ENCODE measurements around the gene FOSL1. TPM values are rescaled to one million over a fixed set of nuclear protein-coding genes. Genes with fewer than 3 reads are reported as not detected.

Gene FOSL1
- total and polyA plus RNA-seq, 2 of the 13 experiments (the other 11 are each of a cell fraction or from before 2014, with no cell fraction given) = 4.0 to 4.1 TPM

- peak; percentile 47; the same call in 1 of the 2 replicates for TF ChIP-seq SALL1 (CRISPR knock-in tag; IDR thresholded peaks at IDR 0.05)
- TF ChIP-seq LCORL (IDR thresholded peaks at IDR 0.05) = no peak
- no peak for TF ChIP-seq LCORL (CRISPR knock-in tag; IDR thresholded peaks at IDR 0.05)
- TF ChIP-seq YEATS4 (CRISPR knock-in tag; IDR thresholded peaks at IDR 0.05; ENCODE audit: borderline replicate concordance) = peak; percentile 40; the same call in 1 of the 2 replicates
- TF ChIP-seq ZNF724P (CRISPR knock-in tag; IDR thresholded peaks at IDR 0.05; ENCODE audit: borderline replicate concordance) = 0 out of 2 replicates have a peak, but pooled peaks have one; percentile 20
- TF ChIP-seq IRF2 (CRISPR knock-in tag; IDR thresholded peaks at IDR 0.05) = peak; percentile 28; the same call in 1 of the 2 replicates
- TF ChIP-seq RBFOX2 (IDR thresholded peaks at IDR 0.05; ENCODE audit: low read depth, low read length) = peak; percentile 87
- peak; percentile 60 for TF ChIP-seq THRA (CRISPR knock-in tag; IDR thresholded peaks at IDR 0.05; ENCODE audit: borderline replicate concordance)
- peak; percentile 78; the same call in 1 of the 3 replicates for TF ChIP-seq MXI1 (IDR thresholded peaks at IDR 0.05; ENCODE audit: borderline replicate concordance, low read depth, low read length)
- TF ChIP-seq ZNF646 (CRISPR knock-in tag; IDR thresholded peaks at IDR 0.05) = no peak
- peak; percentile 98 for TF ChIP-seq PRDM10 (CRISPR knock-in tag; IDR thresholded peaks at IDR 0.05; ENCODE audit: low read depth)
- TF ChIP-seq ZNF550 (CRISPR knock-in tag; IDR thresholded peaks at IDR 0.05; ENCODE audit: borderline replicate concordance) = no peak
- no peak for TF ChIP-seq GATA4 (IDR thresholded peaks at IDR 0.05; ENCODE audit: borderline replicate concordance, low read depth)
- TF ChIP-seq SMAD9 (CRISPR knock-in tag; IDR thresholded peaks at IDR 0.05) = no peak; the same call in 1 of the 2 replicates
- TF ChIP-seq ZFP37 (CRISPR knock-in tag; IDR thresholded peaks at IDR 0.05; ENCODE audit: borderline replicate concordance) = no peak
- peak; percentile 22; the same call in 1 of the 2 replicates for TF ChIP-seq ZNF501 (CRISPR knock-in tag; IDR thresholded peaks at IDR 0.05)
- 0 out of 2 replicates have a peak, but pooled peaks have one; percentile 19 for TF ChIP-seq NCOA2 (CRISPR knock-in tag; IDR thresholded peaks at IDR 0.05)
Measured at GRCh38 chr11:65900125-65900898, at the start of gene FOSL1 (continued).
